NT2/D1 (cell line): Measurements from ENCODE around the gene ATXN1.

Experiments
- SUZ12 ChIP-seq: IDR thresholded peaks from 2 replicates; pipeline ENCODE4 v1.6.1; 2011; ENCODE audit not compliant: insufficient read length, insufficient read depth; ENCODE audit errors: extremely low read depth
- YY1 ChIP-seq: IDR thresholded peaks from 2 replicates; pipeline ENCODE4 v1.6.1; 2011; ENCODE audit not compliant: insufficient read length, insufficient read depth

- TF ChIP-seq YY1 (no peak), SUZ12 (no peak)
These were observed 125.3 kb downstream of the ATXN1 start for GRCh38 chr6:16635810-16636602.
